Stimulated activated CD8-positive, alpha-beta memory T cell treated with anti-CD3 and anti-CD28 coated beads, Interleukin-4, amount 100 ng/mL, for 1 hour (primary cell): ENCODE data around the gene COMT.

Source experiments
- DNase-seq, 2 donors: peaks; one replicate each; pipeline ENCODE4 v3.0.0-alpha.2; 2020; ENCODE audit warnings: low read depth in 2 of 2, low spot score in 1 of 2

The COMT gene

GRCh38 chr22:20009582-20010306 lies 68.2 kb downstream of the COMT start:
- DNase-seq, result no peak

GRCh38 chr22:20010307-20011122 lies 68.9 kb downstream of the COMT start:
- DNase-seq, result no peak

GRCh38 chr22:20011123-20011992 lies 69.8 kb downstream of the COMT start:
- no peak for DNase-seq

- no peak for DNase-seq
Measured at GRCh38 chr22:20011993-20012740, 70.6 kb downstream of the COMT start.

GRCh38 chr22:20012741-20013331 lies 71.3 kb downstream of the COMT start:
- DNase-seq, result no peak

- DNase-seq, result no peak
Measured at GRCh38 chr22:20013382-20013871, 71.9 kb downstream of the COMT start.

- DNase-seq, result no peak
Measured at GRCh38 chr22:20014526-20015186, 73.1 kb downstream of the COMT start.

GRCh38 chr22:20015187-20015625 lies 73.6 kb downstream of the COMT start:
- DNase-seq, result no peak

GRCh38 chr22:20015971-20016733 lies 74.6 kb downstream of the COMT start:
- DNase-seq, result no peak

GRCh38 chr22:20016734-20017621 lies 75.4 kb downstream of the COMT start, which contains the start of gene ARVCF:
ARVCF (minus strand) TSS chr22:20016823; CDS start chr22:19990794, 26,029 bp downstream.
- peak; percentile 80 to 86 for DNase-seq

GRCh38 chr22:20017622-20017958 lies 76.0 kb downstream of the COMT start:
- DNase-seq, result no peak

GRCh38 chr22:20018001-20018400 lies 76.4 kb downstream of the COMT start:
- DNase-seq, result no peak
